ENCODE results near the gene SLC2A2. TPM values are rescaled to one million over a fixed set of nuclear protein-coding genes. Genes with fewer than 3 reads are reported as not detected.

Gene SLC2A2
- total RNA-seq, 2 donors from 2014 or later = not detected

GRCh38 chr3:171054921-171055320 lies 28.4 kb upstream of the SLC2A2 start:
- ATAC-seq = no peak
- Mint-ChIP-seq H3K4me1 (peaks cover 4% of the 10 kb centered on the region), H3K27me3 (peaks cover 6% of the 10 kb centered on the region), H3K4me3 (no peak overlapping the region), H3K36me3 (ENCODE audit: low read depth) (no peaks in the 10 kb centered on the region), H3K27ac (no peak overlapping the region)
- DNase-seq = no peak
- H3K9me3 ChIP-seq (ENCODE audit: control insufficient read depth, low read length, poor library complexity, severe bottlenecking) = no peaks in the 10 kb centered on the region

- ATAC-seq = no peak
- H3K9me3 ChIP-seq (ENCODE audit: control insufficient read depth, low read length, poor library complexity, severe bottlenecking) = no peaks in the 10 kb centered on the region
- peaks cover 4% of the 10 kb centered on the region for H3K4me1 Mint-ChIP-seq
- no peak for DNase-seq
- no peak overlapping the region for H3K27ac Mint-ChIP-seq
- no peak overlapping the region for H3K4me3 Mint-ChIP-seq
- H3K27me3 Mint-ChIP-seq = peaks cover 10% of the 10 kb centered on the region
- H3K36me3 Mint-ChIP-seq (ENCODE audit: low read depth) = no peaks in the 10 kb centered on the region
These were observed 27.7 kb upstream of the SLC2A2 start for GRCh38 chr3:171054231-171054630.

- H3K27me3 Mint-ChIP-seq = peaks cover 16% of the 10 kb centered on the region
- ATAC-seq (peak; percentile 74), DNase-seq (peak in 1 of 3 donors; percentile 9)
- no peaks in the 10 kb centered on the region for H3K36me3 Mint-ChIP-seq (ENCODE audit: low read depth)
- no peak overlapping the region for H3K4me3 Mint-ChIP-seq
- no peaks in the 10 kb centered on the region for H3K9me3 ChIP-seq (ENCODE audit: control insufficient read depth, low read length, poor library complexity, severe bottlenecking)
- no peak overlapping the region for H3K27ac Mint-ChIP-seq
- peaks cover 4% of the 10 kb centered on the region for H3K4me1 Mint-ChIP-seq
These were observed 23.4 kb upstream of the SLC2A2 start for GRCh38 chr3:171049861-171050444.

- H3K4me1 Mint-ChIP-seq = peaks cover 4% of the 10 kb centered on the region
- no peaks in the 10 kb centered on the region for H3K9me3 ChIP-seq (ENCODE audit: control insufficient read depth, low read length, poor library complexity, severe bottlenecking)
- H3K36me3 Mint-ChIP-seq (ENCODE audit: low read depth) = no peaks in the 10 kb centered on the region
- H3K27me3 Mint-ChIP-seq = peaks cover 36% of the 10 kb centered on the region
- no peak overlapping the region for H3K27ac Mint-ChIP-seq
- no peak overlapping the region for H3K4me3 Mint-ChIP-seq
- DNase-seq (no peak), ATAC-seq (no peak)
These were observed 20.2 kb upstream of the SLC2A2 start for GRCh38 chr3:171046760-171047159.

- Mint-ChIP-seq H3K4me1 (no peaks in the 10 kb centered on the region), H3K36me3 (ENCODE audit: low read depth) (no peaks in the 10 kb centered on the region), H3K27ac (no peak overlapping the region), H3K27me3 (peaks cover 31% of the 10 kb centered on the region), H3K4me3 (no peak overlapping the region)
- no peak for ATAC-seq
- DNase-seq = no peak
- no peaks in the 10 kb centered on the region for H3K9me3 ChIP-seq (ENCODE audit: control insufficient read depth, low read length, poor library complexity, severe bottlenecking)
These were observed 18.6 kb upstream of the SLC2A2 start for GRCh38 chr3:171044835-171045793.

DNA sequence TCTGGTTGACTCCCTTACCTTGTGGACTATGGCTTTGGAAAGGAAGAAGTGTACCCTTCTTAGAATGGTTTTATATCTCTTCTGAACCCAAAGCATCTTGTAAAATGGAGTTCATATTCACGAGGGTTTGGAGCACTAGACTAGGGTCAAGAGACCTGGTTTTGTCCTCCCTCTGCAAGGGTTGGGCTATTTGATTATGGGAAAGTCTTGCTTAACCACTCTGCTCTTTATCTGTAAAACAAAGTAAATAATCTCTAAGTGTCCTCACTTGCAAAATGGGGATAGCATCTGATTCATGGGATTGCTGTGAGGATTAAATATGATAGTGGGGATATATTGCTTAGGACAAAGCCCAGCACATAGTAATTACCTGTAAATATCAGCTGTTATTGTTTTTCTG lies 17.9 kb upstream of the SLC2A2 start:
- peaks cover 34% of the 10 kb centered on the region for H3K27me3 Mint-ChIP-seq
- DNase-seq (no peak), ATAC-seq (no peak)
- no peaks in the 10 kb centered on the region for H3K36me3 Mint-ChIP-seq (ENCODE audit: low read depth)
- no peak overlapping the region for H3K4me3 Mint-ChIP-seq
- H3K4me1 Mint-ChIP-seq = no peaks in the 10 kb centered on the region
- H3K27ac Mint-ChIP-seq = no peak overlapping the region
- H3K9me3 ChIP-seq (ENCODE audit: control insufficient read depth, low read length, poor library complexity, severe bottlenecking) = no peaks in the 10 kb centered on the region

GRCh38 chr3:171039674-171040073 lies 13.2 kb upstream of the SLC2A2 start:
- no peaks in the 10 kb centered on the region for H3K36me3 Mint-ChIP-seq (ENCODE audit: low read depth)
- peaks cover 55% of the 10 kb centered on the region for H3K27me3 Mint-ChIP-seq
- H3K4me3 Mint-ChIP-seq = no peak overlapping the region
- no peaks in the 10 kb centered on the region for H3K4me1 Mint-ChIP-seq
- no peak for ATAC-seq
- no peak for DNase-seq
- no peaks in the 10 kb centered on the region for H3K9me3 ChIP-seq (ENCODE audit: control insufficient read depth, low read length, poor library complexity, severe bottlenecking)
- H3K27ac Mint-ChIP-seq = no peak overlapping the region

DNA sequence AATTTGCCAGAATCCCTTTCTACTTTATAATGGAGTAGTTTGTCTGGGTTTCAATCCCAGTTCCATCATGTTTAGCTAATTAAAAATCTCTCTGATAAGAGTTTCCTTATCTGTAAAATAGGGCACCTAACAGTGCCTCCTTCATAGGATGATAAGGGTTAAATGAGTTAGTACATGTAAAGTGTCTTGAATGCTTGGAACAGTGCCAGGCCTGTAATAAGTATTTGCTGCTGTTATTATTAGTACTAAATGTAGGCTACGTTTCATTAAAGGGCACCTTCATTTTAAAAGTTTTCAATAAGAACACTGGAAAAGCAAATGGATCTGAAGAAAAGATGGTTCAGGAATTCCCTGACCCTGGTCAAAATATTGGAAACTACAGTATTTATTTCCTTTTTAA lies 11.8 kb upstream of the SLC2A2 start:
- Mint-ChIP-seq H3K4me3 (no peak overlapping the region), H3K36me3 (ENCODE audit: low read depth) (no peaks in the 10 kb centered on the region), H3K27me3 (peaks cover 49% of the 10 kb centered on the region), H3K27ac (no peak overlapping the region), H3K4me1 (no peaks in the 10 kb centered on the region)
- ATAC-seq = no peak
- no peaks in the 10 kb centered on the region for H3K9me3 ChIP-seq (ENCODE audit: control insufficient read depth, low read length, poor library complexity, severe bottlenecking)
- no peak for DNase-seq

- Mint-ChIP-seq H3K27ac (no peak overlapping the region), H3K4me3 (no peak overlapping the region), H3K36me3 (ENCODE audit: low read depth) (no peaks in the 10 kb centered on the region), H3K4me1 (no peaks in the 10 kb centered on the region), H3K27me3 (peaks cover 7% of the 10 kb centered on the region)
- ATAC-seq = no peak
- no peaks in the 10 kb centered on the region for H3K9me3 ChIP-seq (ENCODE audit: control insufficient read depth, low read length, poor library complexity, severe bottlenecking)
- no peak for DNase-seq
These were observed 2.3 kb upstream of the SLC2A2 start for GRCh38 chr3:171028779-171029232.

DNA sequence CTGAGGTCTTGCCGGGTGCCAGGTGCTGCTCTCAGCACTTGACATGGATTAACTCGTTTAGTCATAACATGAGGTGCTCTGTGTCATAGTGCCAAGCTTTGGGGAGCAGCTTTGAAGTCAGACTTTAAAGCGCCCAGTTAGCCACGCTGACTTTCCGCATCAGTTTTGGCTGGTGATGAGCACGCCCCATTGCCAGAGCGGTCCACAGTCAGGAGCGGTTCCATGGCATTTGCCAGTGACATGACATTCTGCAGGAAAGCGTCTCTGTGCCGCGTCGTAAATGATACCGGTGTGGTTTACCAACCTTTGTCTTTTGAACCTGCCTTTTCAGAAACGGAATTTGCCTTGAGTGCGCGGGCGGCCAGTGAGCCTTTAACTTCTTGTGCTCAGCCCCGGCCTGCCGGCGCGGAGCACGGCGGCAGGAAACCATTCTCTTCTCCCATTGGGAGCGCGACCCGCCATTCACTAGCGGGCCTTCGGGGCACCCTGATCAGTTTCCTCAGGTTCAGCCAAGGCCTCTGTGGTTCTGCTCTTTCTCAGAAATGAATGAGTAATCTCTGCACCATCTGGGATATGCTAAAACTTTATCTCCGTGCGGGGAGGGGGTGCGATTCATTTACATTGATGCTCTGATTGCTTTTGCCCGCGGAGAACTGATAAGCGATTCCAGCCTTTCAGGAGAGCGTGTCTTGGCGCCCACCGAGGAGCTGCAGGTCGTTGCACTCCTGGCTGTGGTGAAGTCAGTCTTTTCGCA lies 1.7 kb upstream of the SLC2A2 start:
- Mint-ChIP-seq H3K36me3 (ENCODE audit: low read depth) (no peaks in the 10 kb centered on the region), H3K4me1 (peaks cover 2% of the 10 kb centered on the region), H3K4me3 (no peak overlapping the region), H3K27me3 (peaks cover 12% of the 10 kb centered on the region), H3K27ac (no peak overlapping the region)
- ATAC-seq (peak; percentile 64), DNase-seq (no peak)
- no peaks in the 10 kb centered on the region for H3K9me3 ChIP-seq (ENCODE audit: control insufficient read depth, low read length, poor library complexity, severe bottlenecking)

GRCh38 chr3:171023566-171023965 lies 3.0 kb downstream of the SLC2A2 start:
- H3K4me1 Mint-ChIP-seq = peaks cover 2% of the 10 kb centered on the region
- DNase-seq = no peak
- no peak overlapping the region for H3K4me3 Mint-ChIP-seq
- peaks cover 41% of the 10 kb centered on the region for H3K27me3 Mint-ChIP-seq
- no peaks in the 10 kb centered on the region for H3K9me3 ChIP-seq (ENCODE audit: control insufficient read depth, low read length, poor library complexity, severe bottlenecking)
- H3K27ac Mint-ChIP-seq = no peak overlapping the region
- ATAC-seq = no peak
- H3K36me3 Mint-ChIP-seq (ENCODE audit: low read depth) = no peaks in the 10 kb centered on the region

GRCh38 chr3:171021377-171021776 lies 5.1 kb downstream of the SLC2A2 start:
- Mint-ChIP-seq H3K27me3 (peaks cover 47% of the 10 kb centered on the region), H3K36me3 (ENCODE audit: low read depth) (no peaks in the 10 kb centered on the region), H3K27ac (no peak overlapping the region), H3K4me1 (peaks cover 3% of the 10 kb centered on the region), H3K4me3 (no peak overlapping the region)
- DNase-seq = no peak
- no peaks in the 10 kb centered on the region for H3K9me3 ChIP-seq (ENCODE audit: control insufficient read depth, low read length, poor library complexity, severe bottlenecking)
- ATAC-seq = no peak

All from T-helper 17 cell (primary cell).